ENCODE results near the gene CUEDC2. TPM values are rescaled to one million over a fixed set of nuclear protein-coding genes. Genes with fewer than 3 reads are reported as not detected.

Gene CUEDC2
- total RNA-seq, 6 experiments from 2014 or later = 62.6 to 75.9 (median 72.5) TPM

GRCh38 chr10:102395400-102396316 lies 36.7 kb downstream of the CUEDC2 start, which contains the start of gene NFKB2:
Gene NFKB2, plus strand, starts transcription at chr10:102395705. Its CDS starts 255 bp downstream, at chr10:102395960.
- H3K4me1 Mint-ChIP-seq (ENCODE audit: low read depth) = peaks cover 34% of the 10 kb centered on the region
- peak; percentile 65 for DNase-seq
- no peaks in the 10 kb centered on the region for H3K36me3 Mint-ChIP-seq (ENCODE audit: low read depth)
- peak within 1 kb of the TSS; percentile 92 for H3K27ac Mint-ChIP-seq
- H3K27me3 Mint-ChIP-seq (ENCODE audit: insufficient read depth) = peaks cover 2% of the 10 kb centered on the region; the same call in 1 of the 2 replicates
- no peak for TF ChIP-seq CTCF (IDR thresholded peaks at IDR 0.05)
- H3K9me3 Mint-ChIP-seq = no peaks in the 10 kb centered on the region
- H3K4me3 Mint-ChIP-seq = peak within 1 kb of the TSS; percentile 86

- DNase-seq = no peak
- Mint-ChIP-seq H3K4me3 (peak overlapping the region; percentile 86), H3K9me3 (no peaks in the 10 kb centered on the region), H3K36me3 (ENCODE audit: low read depth) (no peaks in the 10 kb centered on the region), H3K27me3 (ENCODE audit: insufficient read depth) (peaks cover 2% of the 10 kb centered on the region; the same call in 1 of the 2 replicates), H3K4me1 (ENCODE audit: low read depth) (peaks cover 33% of the 10 kb centered on the region), H3K27ac (peak overlapping the region; percentile 92)
- TF ChIP-seq CTCF (IDR thresholded peaks at IDR 0.05) = no peak
These were observed 37.5 kb downstream of the CUEDC2 start for GRCh38 chr10:102394801-102395399.

- no peaks in the 10 kb centered on the region for H3K36me3 Mint-ChIP-seq (ENCODE audit: low read depth)
- H3K27me3 Mint-ChIP-seq (ENCODE audit: insufficient read depth) = peaks cover 2% of the 10 kb centered on the region; the same call in 1 of the 2 replicates
- peaks cover 29% of the 10 kb centered on the region for H3K4me1 Mint-ChIP-seq (ENCODE audit: low read depth)
- H3K27ac Mint-ChIP-seq = peak overlapping the region; percentile 92
- peak; percentile 83 for DNase-seq
- H3K4me3 Mint-ChIP-seq = peak overlapping the region; percentile 86
- peak; percentile 97 for TF ChIP-seq CTCF (IDR thresholded peaks at IDR 0.05)
- H3K9me3 Mint-ChIP-seq = no peaks in the 10 kb centered on the region
These were observed 38.1 kb downstream of the CUEDC2 start for GRCh38 chr10:102394079-102394800.

- TF ChIP-seq CTCF (IDR thresholded peaks at IDR 0.05) = no peak; the same call in 1 of the 2 replicates
- Mint-ChIP-seq H3K27ac (peak overlapping the region; percentile 92), H3K27me3 (ENCODE audit: insufficient read depth) (peaks cover 2% of the 10 kb centered on the region), H3K4me1 (ENCODE audit: low read depth) (peaks cover 28% of the 10 kb centered on the region), H3K9me3 (no peaks in the 10 kb centered on the region), H3K4me3 (peak overlapping the region; percentile 86), H3K36me3 (ENCODE audit: low read depth) (no peaks in the 10 kb centered on the region)
- DNase-seq = no peak
These were observed 38.8 kb downstream of the CUEDC2 start for GRCh38 chr10:102393411-102394078.

GRCh38 chr10:102392306-102392705 lies 40.1 kb downstream of the CUEDC2 start:
- no peak overlapping the region for H3K4me3 Mint-ChIP-seq
- no peak for TF ChIP-seq CTCF (IDR thresholded peaks at IDR 0.05)
- H3K27me3 Mint-ChIP-seq (ENCODE audit: insufficient read depth) = no peaks in the 10 kb centered on the region; the same call in none of the 2 replicates
- H3K9me3 Mint-ChIP-seq = no peaks in the 10 kb centered on the region
- no peaks in the 10 kb centered on the region for H3K36me3 Mint-ChIP-seq (ENCODE audit: low read depth)
- peaks cover 22% of the 10 kb centered on the region for H3K4me1 Mint-ChIP-seq (ENCODE audit: low read depth)
- DNase-seq = no peak
- H3K27ac Mint-ChIP-seq = no peak overlapping the region
